Measurements from ENCODE around the gene NUDCD3.

The NUDCD3 gene

DNA sequence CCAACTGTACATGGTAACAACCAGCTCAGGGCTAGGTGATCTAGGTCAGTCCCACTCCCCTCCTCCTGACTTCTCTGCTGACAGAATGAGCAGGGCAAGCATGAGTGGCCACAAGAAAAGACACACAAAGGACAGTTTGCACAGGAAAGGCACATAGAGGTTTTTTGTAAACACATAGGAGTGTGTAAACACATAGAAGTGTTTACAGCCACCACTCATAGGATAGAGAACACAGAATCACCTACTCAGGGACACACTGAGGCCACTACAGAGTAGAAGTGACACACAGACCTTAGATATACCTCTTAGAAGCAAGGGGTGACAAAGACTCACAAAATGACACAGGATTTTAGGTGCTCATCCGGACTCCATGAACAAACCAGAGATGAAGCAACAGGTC is 19.0 kb downstream of the NUDCD3 start:
- TF ChIP-seq EZH2 (optimal IDR thresholded peaks at IDR 0.05; ENCODE audit: low read depth, low read length) (no peak), CTCF (IDR thresholded peaks at IDR 0.05; ENCODE audit: low read length) (no peak), EZH2phosphoT487 (IDR thresholded peaks at IDR 0.05; ENCODE audit: low read length) (no peak)
- no peak for DNase-seq
- H2AFZ ChIP-seq (ENCODE audit: low read length), result no peak overlapping the region

GRCh38 chr7:44470628-44471245 is 19.7 kb downstream of the NUDCD3 start:
- H3K36me3 ChIP-seq (replicated peaks; ENCODE audit: insufficient read depth, low read length), result peaks cover 8% of the 10 kb centered on the region; the same call in 1 of the 2 replicates
- DNase-seq, result no peak
- H3K79me2 ChIP-seq (ENCODE audit: low read length), result peaks cover 97% of the 10 kb centered on the region

More for the DNA sequence above, 19.0 kb downstream of the NUDCD3 start:
- no peak overlapping the region for H3K4me3 ChIP-seq (ENCODE audit: low read length)
- H3K36me3 ChIP-seq (replicated peaks; ENCODE audit: insufficient read depth, low read length), result peaks cover 10% of the 10 kb centered on the region; the same call in 1 of the 2 replicates
- no peaks in the 10 kb centered on the region for H3F3A ChIP-seq (ENCODE audit: insufficient read depth, low read length)
- no peaks in the 10 kb centered on the region for H3K4me1 ChIP-seq (ENCODE audit: low read length)
- H3K9ac ChIP-seq (ENCODE audit: low read length), result no peak overlapping the region
- H3K4me2 ChIP-seq (ENCODE audit: low read depth, low read length), result no peak overlapping the region
- no peaks in the 10 kb centered on the region for H3K27me3 ChIP-seq (replicated peaks; ENCODE audit: insufficient read depth, low read length)
- H3K79me2 ChIP-seq (ENCODE audit: low read length), result peaks cover 97% of the 10 kb centered on the region
- no peaks in the 10 kb centered on the region for H3K9me2 ChIP-seq (replicated peaks; ENCODE audit: insufficient read depth, low read length)
- H3K9me3 ChIP-seq (replicated peaks; ENCODE audit: insufficient read depth, low read length), result no peaks in the 10 kb centered on the region
- no peak overlapping the region for H3K27ac ChIP-seq (ENCODE audit: low read length)
- 0 out of 2 replicates have a peak, but pooled peaks cover 6% of the 10 kb centered on the region for H4K20me1 ChIP-seq (ENCODE audit: insufficient read depth, low read length)

DNA sequence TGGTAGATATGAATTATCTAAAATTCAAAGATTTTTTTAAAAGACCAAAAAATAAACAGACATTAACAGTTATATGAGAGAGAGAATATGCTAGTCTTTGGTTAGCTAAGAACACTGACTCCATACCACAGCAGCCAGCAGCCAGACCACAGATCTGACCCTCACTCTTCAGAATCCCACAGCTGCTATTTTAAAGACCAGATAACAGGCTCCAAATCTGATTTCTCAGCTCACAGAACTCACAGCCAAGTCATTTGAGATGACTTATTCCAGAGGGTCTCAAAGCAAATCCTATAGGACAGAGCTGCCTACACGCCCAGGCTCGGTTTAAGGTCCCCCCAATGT is 20.4 kb downstream of the NUDCD3 start:
- TF ChIP-seq EZH2 (optimal IDR thresholded peaks at IDR 0.05; ENCODE audit: low read depth, low read length) (no peak), EZH2phosphoT487 (IDR thresholded peaks at IDR 0.05; ENCODE audit: low read length) (no peak), CTCF (IDR thresholded peaks at IDR 0.05; ENCODE audit: low read length) (no peak)
- H3K79me2 ChIP-seq (ENCODE audit: low read length), result peaks cover 98% of the 10 kb centered on the region
- no peaks in the 10 kb centered on the region for H3K4me1 ChIP-seq (ENCODE audit: low read length)
- no peak overlapping the region for H3K9ac ChIP-seq (ENCODE audit: low read length)
- peaks cover 8% of the 10 kb centered on the region; the same call in 1 of the 2 replicates for H3K36me3 ChIP-seq (replicated peaks; ENCODE audit: insufficient read depth, low read length)
- H3K4me3 ChIP-seq (ENCODE audit: low read length), result no peak overlapping the region
- H3K27me3 ChIP-seq (replicated peaks; ENCODE audit: insufficient read depth, low read length), result no peaks in the 10 kb centered on the region
- H2AFZ ChIP-seq (ENCODE audit: low read length), result no peak overlapping the region
- no peaks in the 10 kb centered on the region for H3K9me3 ChIP-seq (replicated peaks; ENCODE audit: insufficient read depth, low read length)
- no peak for DNase-seq
- H4K20me1 ChIP-seq (ENCODE audit: insufficient read depth, low read length), result 0 out of 2 replicates have a peak, but pooled peaks cover 6% of the 10 kb centered on the region
- no peaks in the 10 kb centered on the region for H3K9me2 ChIP-seq (replicated peaks; ENCODE audit: insufficient read depth, low read length)
- no peak overlapping the region for H3K27ac ChIP-seq (ENCODE audit: low read length)
- H3F3A ChIP-seq (ENCODE audit: insufficient read depth, low read length), result no peaks in the 10 kb centered on the region
- no peak overlapping the region for H3K4me2 ChIP-seq (ENCODE audit: low read depth, low read length)

More at GRCh38 chr7:44470628-44471245, 19.7 kb downstream of the NUDCD3 start:
- H3K27ac ChIP-seq (ENCODE audit: low read length), result no peak overlapping the region
- 0 out of 2 replicates have a peak, but pooled peaks cover 6% of the 10 kb centered on the region for H4K20me1 ChIP-seq (ENCODE audit: insufficient read depth, low read length)
- H3K4me3 ChIP-seq (ENCODE audit: low read length), result no peak overlapping the region
- no peaks in the 10 kb centered on the region for H3K4me1 ChIP-seq (ENCODE audit: low read length)
- no peak overlapping the region for H2AFZ ChIP-seq (ENCODE audit: low read length)
- H3K9ac ChIP-seq (ENCODE audit: low read length), result no peak overlapping the region
- H3K27me3 ChIP-seq (replicated peaks; ENCODE audit: insufficient read depth, low read length), result no peaks in the 10 kb centered on the region
- no peaks in the 10 kb centered on the region for H3K9me2 ChIP-seq (replicated peaks; ENCODE audit: insufficient read depth, low read length)
- TF ChIP-seq EZH2phosphoT487 (IDR thresholded peaks at IDR 0.05; ENCODE audit: low read length), result no peak
- TF ChIP-seq EZH2 (optimal IDR thresholded peaks at IDR 0.05; ENCODE audit: low read depth, low read length), result no peak
- no peak for TF ChIP-seq CTCF (IDR thresholded peaks at IDR 0.05; ENCODE audit: low read length)
- no peaks in the 10 kb centered on the region for H3F3A ChIP-seq (ENCODE audit: insufficient read depth, low read length)
- H3K4me2 ChIP-seq (ENCODE audit: low read depth, low read length), result no peak overlapping the region
- no peaks in the 10 kb centered on the region for H3K9me3 ChIP-seq (replicated peaks; ENCODE audit: insufficient read depth, low read length)

Measured in MM.1S (cell line).